CD4-positive, alpha-beta T cell treated with Interleukin-4 for 4 hours (primary cell): ENCODE data around the gene EIF2B4.
"Not testable (repeated sequence)": the region's sequence is repeated elsewhere in the genome, so short reads cannot be mapped to it uniquely, and the experiment has no call there.

ENCODE experiments used
- DNase-seq: peaks from one replicate; pipeline ENCODE4 v3.0.0-alpha.2; 2020

The EIF2B4 gene

GRCh38 chr2:27377618-27378095 is 7.5 kb upstream of the EIF2B4 start:
- DNase-seq, result no peak

- DNase-seq, result no peak
These were observed 6.9 kb upstream of the EIF2B4 start for GRCh38 chr2:27376866-27377617.

GRCh38 chr2:27376151-27376865 is 6.2 kb upstream of the EIF2B4 start:
- no peak for DNase-seq

- DNase-seq, result no peak
These were observed 5.5 kb upstream of the EIF2B4 start for GRCh38 chr2:27375513-27376099.

- DNase-seq, result no peak
These were observed 3.4 kb upstream of the EIF2B4 start for GRCh38 chr2:27373567-27373966.

- DNase-seq, result no peak
These were observed 2.8 kb upstream of the EIF2B4 start for GRCh38 chr2:27372937-27373336.

DNA sequence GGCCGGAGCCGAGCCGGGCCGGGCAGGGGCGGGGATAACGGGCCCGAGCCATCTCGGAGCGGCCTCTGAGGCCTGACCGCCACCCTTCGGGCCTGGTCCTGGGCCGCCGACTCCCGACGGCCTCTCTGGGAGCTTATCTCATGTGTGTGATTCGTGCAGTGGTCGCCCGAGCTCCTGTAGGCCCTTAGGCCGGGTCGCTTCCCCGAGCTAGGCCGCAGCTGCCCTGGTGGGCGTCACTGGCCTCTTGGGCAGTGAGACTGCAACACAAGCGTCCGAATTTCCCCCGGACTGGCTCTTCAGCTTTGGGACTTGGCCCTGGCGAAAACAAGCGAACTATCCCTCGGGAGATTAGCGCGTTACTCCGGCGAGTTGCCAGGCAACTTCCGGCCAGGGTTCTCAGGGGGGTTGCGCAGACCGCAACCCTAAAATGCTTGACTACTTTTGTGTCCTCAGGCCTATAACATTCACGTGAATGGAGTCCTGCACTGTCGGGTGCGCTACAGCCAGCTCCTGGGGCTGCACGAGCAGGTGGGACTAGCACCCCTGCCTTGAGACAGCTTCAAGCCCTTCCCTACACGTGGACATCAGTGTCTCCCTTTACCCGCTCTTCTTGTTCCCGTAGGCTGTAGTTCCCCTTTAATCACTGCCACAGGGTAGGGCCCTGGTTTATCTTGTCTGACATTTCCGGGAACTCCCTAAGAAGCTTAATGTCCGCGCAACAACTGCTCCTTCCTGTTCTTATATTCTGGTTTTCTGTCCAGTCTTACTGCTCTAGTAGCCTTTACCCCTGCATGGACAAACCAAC is 880 bp upstream of the EIF2B4 start:
- DNase-seq, result peak; percentile 37

GRCh38 chr2:27369471-27370025 is 590 bp downstream of the EIF2B4 start:
- DNase-seq, result no peak

DNA sequence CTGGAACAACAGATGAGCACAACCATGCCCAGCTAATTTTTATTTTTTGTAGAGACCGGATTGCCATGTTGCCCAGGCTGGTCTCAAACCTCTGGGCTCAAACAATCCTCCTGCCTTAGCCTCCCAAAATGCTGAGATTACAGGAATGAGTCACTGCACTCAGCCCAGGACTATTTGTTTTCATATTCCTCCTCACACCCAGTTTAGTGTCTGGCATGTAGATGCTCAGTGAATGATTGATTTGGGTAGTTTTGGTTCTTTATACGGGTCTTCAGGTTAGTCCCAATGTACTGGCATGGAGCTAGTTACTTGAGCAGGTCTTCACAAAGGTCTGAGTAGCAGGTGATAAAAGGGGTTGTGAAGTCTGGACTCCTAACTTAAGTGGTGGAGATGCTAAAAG is 6.2 kb downstream of the EIF2B4 start:
- DNase-seq, result no peak

GRCh38 chr2:27362678-27363420 is 7.3 kb downstream of the EIF2B4 start:
- DNase-seq, result no peak

DNA sequence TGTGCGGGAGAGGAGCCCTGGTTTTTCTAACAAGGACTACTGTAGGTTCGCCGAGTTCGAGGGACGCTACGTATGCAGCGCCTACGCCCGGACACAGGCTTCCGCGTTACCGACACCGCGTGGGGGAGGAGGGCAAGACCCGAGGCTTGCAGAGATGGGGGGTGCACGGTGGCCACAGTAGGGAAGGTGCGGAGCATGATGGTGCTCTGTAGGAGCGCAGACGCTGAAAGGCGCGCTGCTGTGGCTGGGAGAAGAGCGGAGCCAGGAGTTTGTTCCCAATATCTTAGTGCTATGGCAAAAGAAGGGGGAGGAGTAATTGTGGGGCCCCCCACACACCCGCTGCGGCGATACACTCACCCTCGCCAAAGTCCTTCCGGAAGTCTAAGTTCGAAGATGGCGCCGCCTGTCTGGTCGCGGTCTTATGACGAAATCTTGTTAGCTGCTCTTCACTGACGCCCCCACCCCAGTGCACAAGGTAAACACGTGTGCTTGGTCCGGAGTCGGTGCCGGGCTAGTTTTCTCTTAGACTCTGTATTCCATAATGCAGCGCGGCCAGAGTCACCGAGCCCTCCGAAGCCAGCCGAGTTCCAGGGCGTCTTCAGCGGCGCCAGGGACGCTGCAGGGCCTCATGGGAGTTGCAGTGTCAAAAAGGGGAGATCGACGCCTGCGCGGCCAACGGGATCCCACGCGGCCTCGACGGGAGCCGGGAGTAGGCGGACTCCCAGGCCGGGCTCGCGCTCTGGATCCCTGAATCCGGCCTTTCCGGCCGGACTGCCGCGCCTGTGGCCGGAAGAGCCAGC is 13.6 kb downstream of the EIF2B4 start, which contains the start of gene GTF3C2:
TSS of gene GTF3C2 (minus strand) at position 383 of the 800 bp plus-strand sequence. CDS start 13,210 bp downstream, outside the sequence.
- DNase-seq, result peak; percentile 95

DNA sequence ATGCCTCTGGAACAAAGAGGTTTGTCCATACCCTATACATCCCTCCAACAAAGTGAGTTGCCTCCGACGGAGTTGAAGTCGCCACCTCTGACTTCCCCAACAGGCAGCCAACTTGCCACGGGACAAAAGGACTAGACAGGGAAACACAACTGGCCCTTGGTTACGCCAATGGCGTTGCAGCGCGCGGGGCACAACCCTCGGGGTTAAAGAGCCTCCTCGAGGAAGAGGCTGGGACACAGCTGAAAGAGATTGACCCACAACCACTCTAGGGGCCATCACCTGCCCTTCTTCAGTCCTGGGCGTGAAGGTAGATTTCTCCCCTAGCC is 14.1 kb downstream of the EIF2B4 start:
- DNase-seq, result no peak

- no peak for DNase-seq
These were observed 15.6 kb downstream of the EIF2B4 start for GRCh38 chr2:27354597-27354927.

DNA sequence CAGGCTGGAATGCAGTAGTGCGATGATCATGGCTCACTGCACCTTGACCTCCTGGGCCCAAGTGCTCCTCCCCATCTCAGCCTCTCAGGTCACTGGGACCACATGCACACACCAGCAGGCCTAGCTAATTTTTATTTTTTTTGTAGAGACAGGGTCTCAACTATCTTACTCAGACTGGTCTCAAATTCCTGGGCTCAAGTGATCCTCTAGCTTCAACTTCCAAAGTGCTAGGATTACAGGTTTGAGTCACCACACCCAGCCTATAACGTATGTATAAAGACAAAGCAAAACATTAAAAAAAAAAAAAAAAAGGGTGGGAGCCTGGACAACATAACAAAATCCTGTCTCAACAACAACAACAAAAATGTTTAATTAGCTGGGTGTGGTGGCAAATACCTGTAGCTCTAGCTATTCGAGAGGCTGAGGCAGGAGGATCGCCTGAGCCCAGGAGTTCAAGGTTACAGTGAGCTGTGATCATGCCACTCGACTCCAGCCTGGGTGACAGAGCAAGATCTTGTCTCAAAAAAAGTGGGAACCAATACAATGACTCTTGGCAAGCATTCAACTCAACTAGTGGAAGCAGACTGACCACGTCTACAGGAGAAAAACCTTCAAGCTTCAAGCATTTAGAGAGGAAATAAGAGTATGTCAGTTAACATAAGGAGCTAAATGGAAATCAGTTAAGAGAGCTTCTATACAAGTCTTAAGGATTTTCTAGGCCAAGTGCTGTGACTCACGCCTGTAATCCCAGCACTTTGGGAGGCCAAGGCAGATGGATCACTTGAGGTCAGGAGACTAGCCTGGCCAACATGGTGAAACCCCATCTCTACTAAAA is 16.2 kb downstream of the EIF2B4 start:
- no peak for DNase-seq

DNA sequence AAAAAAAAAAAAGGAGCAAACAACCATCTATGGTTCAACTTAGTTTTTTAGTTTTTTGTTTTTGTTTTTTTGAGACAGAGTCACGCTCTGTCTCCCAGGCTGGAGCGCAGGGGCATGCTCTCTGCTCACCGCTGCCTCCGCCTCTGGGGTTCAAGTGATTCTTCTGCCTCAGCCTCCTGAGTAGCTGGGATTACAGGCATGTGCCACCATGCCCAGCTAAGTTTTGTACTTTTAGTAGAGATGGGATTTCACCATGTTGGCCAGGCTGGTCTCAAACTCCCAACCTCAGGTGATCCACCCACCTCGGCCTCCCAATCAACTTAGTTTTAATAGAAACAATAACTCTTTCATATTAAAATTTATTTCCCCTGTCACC is 16.8 kb downstream of the EIF2B4 start:
- not testable (repeated sequence) for DNase-seq

DNA sequence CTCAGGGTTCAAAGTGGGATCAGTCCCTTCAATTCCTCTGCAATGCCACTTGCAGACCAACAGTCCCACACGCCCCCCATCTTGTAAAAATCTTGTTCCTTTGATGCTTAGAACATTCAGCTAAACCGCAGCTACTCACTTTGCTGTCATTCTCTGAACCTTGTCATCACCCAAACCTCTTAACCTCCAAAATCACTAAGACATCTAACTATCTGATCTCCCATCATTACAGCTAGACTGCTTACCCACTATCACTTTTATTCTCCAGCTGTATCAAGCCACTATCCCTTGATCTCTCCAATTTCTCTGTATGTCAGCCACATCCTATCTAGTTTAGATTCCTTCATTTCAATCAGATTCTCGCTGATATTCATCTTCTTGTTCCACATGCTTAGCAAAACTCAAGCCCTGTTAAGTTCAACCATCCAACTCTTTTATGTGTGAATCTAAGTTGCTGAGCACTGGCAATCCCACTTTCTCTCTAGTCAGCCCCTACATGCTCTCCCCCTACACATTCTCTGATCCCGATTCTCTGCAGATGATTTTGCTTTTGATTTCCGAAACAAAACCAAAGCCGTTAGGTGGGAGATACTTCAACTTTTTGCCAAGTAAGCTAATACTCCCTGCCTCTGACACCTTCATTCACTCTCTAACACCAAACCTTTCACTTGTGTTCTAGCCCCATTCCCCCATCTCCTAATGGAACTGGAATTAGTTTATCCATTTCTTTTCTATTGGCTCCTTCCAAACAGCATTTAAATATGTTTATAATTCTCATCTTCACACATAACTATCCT is 18.1 kb downstream of the EIF2B4 start:
- peak; percentile 16 for DNase-seq

- no peak for DNase-seq
These were observed 19.9 kb downstream of the EIF2B4 start for GRCh38 chr2:27350106-27350693.

DNA sequence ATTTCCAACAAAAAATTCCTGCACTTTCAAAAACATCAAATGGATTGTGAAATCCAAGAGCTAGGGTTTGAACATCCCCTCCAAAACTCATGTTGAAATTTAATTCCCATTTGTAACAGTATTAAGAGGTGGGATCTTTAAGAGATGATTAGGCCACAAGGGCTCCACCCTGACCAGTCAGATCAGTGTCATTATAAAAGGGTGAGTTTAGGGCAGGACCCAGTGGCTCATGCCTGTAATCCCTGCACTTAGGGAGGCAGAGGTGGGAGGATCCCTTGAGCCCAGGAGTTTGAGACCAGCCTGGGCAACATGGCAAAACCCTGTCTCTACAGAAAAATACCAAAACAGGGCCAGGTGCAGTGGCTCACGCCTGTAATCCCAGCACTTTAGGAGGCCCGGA is 22.5 kb downstream of the EIF2B4 start:
- no peak for DNase-seq

GRCh38 chr2:27336173-27336572 is 34.0 kb downstream of the EIF2B4 start:
- no peak for DNase-seq
